PC-9 (cell line): ENCODE data around the gene BLOC1S6. TPM values are rescaled to one million over a fixed set of nuclear protein-coding genes. Genes with fewer than 3 reads are reported as not detected.

Experiments used
- BruUV-seq: library from RNA; stranded (reverse); fragments of 400-500 nt; replicated peaks from 2 replicates; lab custom pipeline; 2021; lab: Mats Ljungman, UMichigan
- CTCF ChIA-PET: fragments of 300-600 bp; sonication (Branson Sonifier 250); formaldehyde crosslinking; loops from one replicate; lab custom pipeline; 2022; ENCODE audit warnings: antibody characterized with exemption; lab: Charles Lee
- POLR2A ChIA-PET: fragments of 300-600 bp; sonication (Branson Sonifier 250); formaldehyde crosslinking; loops from one replicate; lab custom pipeline; 2022; ENCODE audit warnings: antibody characterized with exemption; ENCODE audit not compliant: unreplicated experiment; lab: Charles Lee
- DNase-seq, 2 experiments: peaks; one replicate each; pipeline versions ENCODE4 v3.0.0 to v3.0.0-alpha.2; 2015 to 2022; ENCODE audit warnings: mixed read lengths in 1 of 2
- H2AFZ ChIP-seq: fragments of 200-600 bp; sonication (generic); 2 replicates; pipeline ENCODE4 v1.8.1; 2017; ENCODE audit warnings: antibody characterized with exemption
- H3F3A ChIP-seq: fragments of 200-600 bp; sonication (generic); 2 replicates; pipeline ENCODE4 v1.8.1; 2017; ENCODE audit warnings: antibody characterized with exemption, mild to moderate bottlenecking, low read depth; ENCODE audit not compliant: insufficient read depth
- H3K27ac ChIP-seq: fragments of 200-600 bp; sonication (generic); 2 replicates; pipeline ENCODE4 v1.6.1; 2016; ENCODE audit warnings: mixed run types
- H3K27me3 ChIP-seq: fragments of 200-600 bp; sonication (generic); 2 replicates; pipeline ENCODE4 v1.6.1; 2016; ENCODE audit warnings: low read depth, mixed run types; ENCODE audit not compliant: insufficient read depth
- H3K36me3 ChIP-seq: fragments of 200-600 bp; sonication (generic); 2 replicates; pipeline ENCODE4 v1.6.1; 2016; ENCODE audit warnings: low read depth, mixed run types
- H3K4me1 ChIP-seq: fragments of 200-600 bp; sonication (generic); replicated peaks from 2 replicates; pipeline ENCODE4 v1.6.1; 2016; ENCODE audit warnings: mixed run types; ENCODE audit not compliant: insufficient read depth
- H3K4me2 ChIP-seq: fragments of 200-600 bp; sonication (generic); 2 replicates; pipeline ENCODE4 v1.6.1; 2017; ENCODE audit warnings: mixed run types
- H3K4me3 ChIP-seq: fragments of 200-600 bp; sonication (generic); 2 replicates; pipeline ENCODE4 v1.6.1; 2016; ENCODE audit warnings: mixed run types
- H3K79me2 ChIP-seq: fragments of 200-600 bp; sonication (generic); 2 replicates; pipeline ENCODE4 v1.6.1; 2017; ENCODE audit warnings: low read depth, mixed run types
- H3K9me2 ChIP-seq: fragments of 200-600 bp; sonication (generic); 2 replicates; pipeline ENCODE4 v1.8.1; 2017; ENCODE audit warnings: mild to moderate bottlenecking; ENCODE audit not compliant: insufficient read depth
- H3K9me3 ChIP-seq: fragments of 200-600 bp; sonication (generic); 2 replicates; pipeline ENCODE4 v1.8.1; 2016; ENCODE audit warnings: low read depth; ENCODE audit not compliant: insufficient read depth
- H4K20me1 ChIP-seq: fragments of 200-600 bp; sonication (generic); 2 replicates; pipeline ENCODE4 v1.8.1; 2017; ENCODE audit not compliant: insufficient read depth
- CTCF ChIP-seq: fragments of 200-600 bp; sonication (generic); conservative IDR thresholded peaks from 2 replicates; pipeline ENCODE4 v1.6.1; 2017; ENCODE audit warnings: mixed run types, antibody characterized with exemption, mild to moderate bottlenecking, moderate library complexity
- EZH2 ChIP-seq: fragments of 200-600 bp; sonication (generic); IDR thresholded peaks from 2 replicates; pipeline ENCODE4 v1.8.0; 2017; ENCODE audit warnings: antibody characterized with exemption, low read depth
- intact Hi-C: fragments of 100-400 bp; cut with micrococcal nuclease; formaldehyde crosslinking; loops from one replicate; pipeline ENCODE4 v1.10.0; 2022; ENCODE audit not compliant: unreplicated experiment
- total RNA-seq: library from RNA; stranded (reverse); gene quantifications from 2 replicates; pipeline ENCODE4 v1.2.3, GENCODE V29; 2021

The BLOC1S6 gene
- total RNA-seq, 1 experiment from 2014 or later: 22.7 TPM

GRCh38 chr15:45585069-45585791 is 1.9 kb upstream of the BLOC1S6 start:
- Histone ChIP-seq H3K4me3 (no peak overlapping the region), H3K4me1 (peaks cover 25% of the 10 kb centered on the region), H2AFZ (no peak overlapping the region), H3K79me2 (peaks cover 31% of the 10 kb centered on the region), H3F3A (peaks cover 9% of the 10 kb centered on the region; the same call in 1 of the 2 replicates), H3K4me2 (peak overlapping the region; percentile 97; the same call in 1 of the 2 replicates), H3K27ac (no peak overlapping the region), H4K20me1 (no peaks in the 10 kb centered on the region), H3K36me3 (no peaks in the 10 kb centered on the region), H3K9me3 (no peaks in the 10 kb centered on the region), H3K9me2 (no peaks in the 10 kb centered on the region), H3K27me3 (no peaks in the 10 kb centered on the region)
- intact Hi-C loops: no loop called here
- POLR2A ChIA-PET: no interaction called here
- no peak for TF ChIP-seq EZH2
- no peak for TF ChIP-seq CTCF
- CTCF ChIA-PET: interaction anchor here (0.6 kb wide), 1 partner anchor 717 kb away, joined by 11 read pairs; no protein-coding TSS in a partner anchor
- no TSS peak for BruUV-seq
- no peak for DNase-seq

GRCh38 chr15:45586125-45586524 is 1.1 kb upstream of the BLOC1S6 start:
- CTCF ChIA-PET: interaction anchor here (1.3 kb wide), 1 partner anchor 129 kb away, joined by 3 read pairs; no protein-coding TSS in a partner anchor
- TF ChIP-seq CTCF (no peak), EZH2 (no peak)
- H4K20me1 ChIP-seq: no peaks in the 10 kb centered on the region
- BruUV-seq: no TSS peak
- H3K9me2 ChIP-seq: no peaks in the 10 kb centered on the region
- POLR2A ChIA-PET: no interaction called here
- peak overlapping the region; percentile 92; the same call in 1 of the 2 replicates for H3K27ac ChIP-seq
- peak overlapping the region; percentile 96 for H3K4me3 ChIP-seq
- DNase-seq: no peak
- H3K4me1 ChIP-seq: peaks cover 25% of the 10 kb centered on the region
- H3F3A ChIP-seq: peaks cover 9% of the 10 kb centered on the region; the same call in 1 of the 2 replicates
- H3K27me3 ChIP-seq: no peaks in the 10 kb centered on the region
- no peak overlapping the region for H2AFZ ChIP-seq
- H3K4me2 ChIP-seq: peak overlapping the region; percentile 97
- no peaks in the 10 kb centered on the region for H3K36me3 ChIP-seq
- H3K9me3 ChIP-seq: no peaks in the 10 kb centered on the region
- intact Hi-C loops: no loop called here
- peaks cover 31% of the 10 kb centered on the region for H3K79me2 ChIP-seq

GRCh38 chr15:45586601-45587094 is 531 bp upstream of the BLOC1S6 start:
- H3K79me2 ChIP-seq: peaks cover 31% of the 10 kb centered on the region
- H3K9me3 ChIP-seq: no peaks in the 10 kb centered on the region
- TF ChIP-seq CTCF (no peak), EZH2 (no peak)
- H3K36me3 ChIP-seq: no peaks in the 10 kb centered on the region
- BruUV-seq: TSS peak; percentile 85
- H3K4me2 ChIP-seq: peak overlapping the region; percentile 97
- H4K20me1 ChIP-seq: no peaks in the 10 kb centered on the region
- H3K27ac ChIP-seq: peak overlapping the region; percentile 92
- intact Hi-C loops: loop anchor here (1.0 kb wide), 1 partner anchor 64 kb away; the partner anchor contains the start of gene SLC30A4
- DNase-seq: no peak
- CTCF ChIA-PET: interaction anchor here (1.3 kb wide), 1 partner anchor 129 kb away, joined by 3 read pairs; no protein-coding TSS in a partner anchor
- no peaks in the 10 kb centered on the region for H3K9me2 ChIP-seq
- H3K4me3 ChIP-seq: peak overlapping the region; percentile 96
- H3K27me3 ChIP-seq: no peaks in the 10 kb centered on the region
- peak overlapping the region; percentile 94 for H2AFZ ChIP-seq
- POLR2A ChIA-PET: interaction anchor here (0.6 kb wide), 1 partner anchor 48 kb away, joined by 4 read pairs; no protein-coding TSS in a partner anchor
- H3F3A ChIP-seq: peaks cover 9% of the 10 kb centered on the region; the same call in 1 of the 2 replicates
- H3K4me1 ChIP-seq: peaks cover 25% of the 10 kb centered on the region
